Stomach (tissue), 4 donors: ENCODE data around the gene PGRMC2.

ENCODE experiments used
- POLR2A ChIP-seq, 4 donors: fragments of 450-650 bp; IDR thresholded peaks; one replicate each; pipeline ENCODE4 v1.6.1; 2016; ENCODE audit warnings: antibody characterized with exemption in 4 of 4, control low read depth in 2 of 4, mild to moderate bottlenecking in 1 of 4, moderate library complexity in 1 of 4
- TF ChIP-seq, protein P1 (sequence below), 7 experiments: fragments of 450-650 bp in 4 of 7; fragments of 200-600 bp in 3 of 7; sonication (generic) in 3 of 7; IDR thresholded peaks; one replicate each; pipeline ENCODE4 v1.5.1; 2016 to 2019; ENCODE audit warnings: antibody characterized with exemption in 7 of 7, control low read depth in 2 of 7, mild to moderate bottlenecking in 1 of 7

GRCh38 chr4:128279624-128280225 is 7.9 kb downstream of the PGRMC2 start:
- TF ChIP-seq, protein P1, sequence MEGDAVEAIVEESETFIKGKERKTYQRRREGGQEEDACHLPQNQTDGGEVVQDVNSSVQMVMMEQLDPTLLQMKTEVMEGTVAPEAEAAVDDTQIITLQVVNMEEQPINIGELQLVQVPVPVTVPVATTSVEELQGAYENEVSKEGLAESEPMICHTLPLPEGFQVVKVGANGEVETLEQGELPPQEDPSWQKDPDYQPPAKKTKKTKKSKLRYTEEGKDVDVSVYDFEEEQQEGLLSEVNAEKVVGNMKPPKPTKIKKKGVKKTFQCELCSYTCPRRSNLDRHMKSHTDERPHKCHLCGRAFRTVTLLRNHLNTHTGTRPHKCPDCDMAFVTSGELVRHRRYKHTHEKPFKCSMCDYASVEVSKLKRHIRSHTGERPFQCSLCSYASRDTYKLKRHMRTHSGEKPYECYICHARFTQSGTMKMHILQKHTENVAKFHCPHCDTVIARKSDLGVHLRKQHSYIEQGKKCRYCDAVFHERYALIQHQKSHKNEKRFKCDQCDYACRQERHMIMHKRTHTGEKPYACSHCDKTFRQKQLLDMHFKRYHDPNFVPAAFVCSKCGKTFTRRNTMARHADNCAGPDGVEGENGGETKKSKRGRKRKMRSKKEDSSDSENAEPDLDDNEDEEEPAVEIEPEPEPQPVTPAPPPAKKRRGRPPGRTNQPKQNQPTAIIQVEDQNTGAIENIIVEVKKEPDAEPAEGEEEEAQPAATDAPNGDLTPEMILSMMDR (IDR thresholded peaks at IDR 0.05): no peak
- TF ChIP-seq POLR2A (IDR thresholded peaks at IDR 0.05): no peak
